ENCODE measurements around the gene KCTD5. TPM values are rescaled to one million over a fixed set of nuclear protein-coding genes. Genes with fewer than 3 reads are reported as not detected.

KCTD5 gene
- polyA plus RNA-seq, 6 donors from 2014 or later: 18.3 to 27.5 (median 22.3) TPM

GRCh38 chr16:2712063-2712441, 29.7 kb downstream of the KCTD5 start:
- H3K4me1 Mint-ChIP-seq: peaks cover 10 to 15% (median 13%) of the 10 kb centered on the region in 3 donors
- no peaks in the 10 kb centered on the region for H3K9me3 Mint-ChIP-seq
- DNase-seq: no peak
- no peaks in the 10 kb centered on the region for H3K36me3 Mint-ChIP-seq
- peaks cover 0 to 13% (median 7%) of the 10 kb centered on the region in 3 donors for H3K27me3 Mint-ChIP-seq
- no peak overlapping the region for H3K4me3 Mint-ChIP-seq
- ATAC-seq (ENCODE audit: low read depth in 2 of 2): no peak
- H3K27ac Mint-ChIP-seq: no peak overlapping the region

- Mint-ChIP-seq H3K4me1 (peaks cover 10 to 15% (median 13%) of the 10 kb centered on the region in 3 donors), H3K27me3 (peaks cover 0 to 13% (median 7%) of the 10 kb centered on the region in 3 donors), H3K4me3 (no peak overlapping the region), H3K36me3 (no peaks in the 10 kb centered on the region), H3K27ac (no peak overlapping the region), H3K9me3 (no peaks in the 10 kb centered on the region)
- ATAC-seq (ENCODE audit: low read depth in 2 of 2) (no peak), DNase-seq (no peak)
These were observed 30.2 kb downstream of the KCTD5 start for GRCh38 chr16:2712546-2712945.

- H3K36me3 Mint-ChIP-seq: no peaks in the 10 kb centered on the region
- no peak for DNase-seq
- H3K27ac Mint-ChIP-seq: peak overlapping the region in 1 of 6 donors; percentile 53
- H3K9me3 Mint-ChIP-seq: no peaks in the 10 kb centered on the region
- H3K4me3 Mint-ChIP-seq: no peak overlapping the region
- H3K4me1 Mint-ChIP-seq: peaks cover 10 to 15% (median 13%) of the 10 kb centered on the region in 3 donors
- no peak for ATAC-seq (ENCODE audit: low read depth in 2 of 2)
- peaks cover 0 to 13% (median 7%) of the 10 kb centered on the region in 3 donors for H3K27me3 Mint-ChIP-seq
These were observed 31.2 kb downstream of the KCTD5 start for GRCh38 chr16:2713523-2713922.

- DNase-seq (no peak), ATAC-seq (ENCODE audit: low read depth in 2 of 2) (no peak)
- Mint-ChIP-seq H3K27ac (no peak overlapping the region), H3K9me3 (no peaks in the 10 kb centered on the region), H3K4me1 (peaks cover 10 to 15% (median 13%) of the 10 kb centered on the region in 3 donors), H3K4me3 (peak overlapping the region in 1 of 8 donors; percentile 15), H3K36me3 (no peaks in the 10 kb centered on the region), H3K27me3 (peaks cover 0 to 13% (median 7%) of the 10 kb centered on the region in 3 donors)
These were observed 31.9 kb downstream of the KCTD5 start for GRCh38 chr16:2713985-2714774.

- peak overlapping the region in 2 of 6 donors; percentile 48 for H3K27ac Mint-ChIP-seq
- no peak for ATAC-seq (ENCODE audit: low read depth in 2 of 2)
- H3K4me3 Mint-ChIP-seq: peak overlapping the region in 2 of 8 donors; percentile 40 to 67
- no peaks in the 10 kb centered on the region for H3K9me3 Mint-ChIP-seq
- no peak for DNase-seq
- peaks cover 0 to 13% (median 7%) of the 10 kb centered on the region in 3 donors for H3K27me3 Mint-ChIP-seq
- H3K36me3 Mint-ChIP-seq: no peaks in the 10 kb centered on the region
- peaks cover 10 to 15% (median 13%) of the 10 kb centered on the region in 3 donors for H3K4me1 Mint-ChIP-seq
These were observed 32.7 kb downstream of the KCTD5 start for GRCh38 chr16:2715064-2715463.

GRCh38 chr16:2715519-2715918, 33.2 kb downstream of the KCTD5 start:
- peak; percentile 74 for DNase-seq

GRCh38 chr16:2715966-2716885, 33.9 kb downstream of the KCTD5 start:
- Mint-ChIP-seq H3K4me1 (peaks cover 9 to 15% (median 10%) of the 10 kb centered on the region in 3 donors), H3K4me3 (peak overlapping the region in 1 of 8 donors; percentile 47), H3K27ac (peak overlapping the region in 1 of 6 donors; percentile 63), H3K27me3 (peaks cover 0 to 13% (median 7%) of the 10 kb centered on the region in 3 donors), H3K36me3 (no peaks in the 10 kb centered on the region), H3K9me3 (no peaks in the 10 kb centered on the region)
- DNase-seq: no peak
- ATAC-seq (ENCODE audit: low read depth in 2 of 2): no peak

More at GRCh38 chr16:2715519-2715918, 33.2 kb downstream of the KCTD5 start:
- Mint-ChIP-seq H3K36me3 (no peaks in the 10 kb centered on the region), H3K27ac (no peak overlapping the region), H3K4me1 (peaks cover 10 to 15% (median 12%) of the 10 kb centered on the region in 3 donors), H3K27me3 (peaks cover 0 to 13% (median 7%) of the 10 kb centered on the region in 3 donors), H3K4me3 (peak overlapping the region in 1 of 8 donors; percentile 40), H3K9me3 (no peaks in the 10 kb centered on the region)
- ATAC-seq (ENCODE audit: low read depth in 2 of 2): peak; percentile 96 to 97

- Mint-ChIP-seq H3K27ac (no peak overlapping the region), H3K36me3 (no peaks in the 10 kb centered on the region), H3K4me3 (no peak overlapping the region), H3K27me3 (peaks cover 0 to 13% (median 7%) of the 10 kb centered on the region in 3 donors), H3K4me1 (peaks cover 7 to 15% (median 11%) of the 10 kb centered on the region in 3 donors), H3K9me3 (no peaks in the 10 kb centered on the region)
- no peak for DNase-seq
- ATAC-seq (ENCODE audit: low read depth in 2 of 2): no peak
These were observed 34.6 kb downstream of the KCTD5 start for GRCh38 chr16:2716948-2717347.

GRCh38 chr16:2717383-2718263, 35.3 kb downstream of the KCTD5 start:
- Mint-ChIP-seq H3K36me3 (no peaks in the 10 kb centered on the region), H3K27ac (no peak overlapping the region), H3K4me3 (peak overlapping the region in 2 of 8 donors; percentile 12 to 41), H3K9me3 (no peaks in the 10 kb centered on the region), H3K27me3 (peaks cover 0 to 13% (median 7%) of the 10 kb centered on the region in 3 donors), H3K4me1 (peaks cover 7 to 15% (median 14%) of the 10 kb centered on the region in 3 donors)
- DNase-seq (no peak), ATAC-seq (ENCODE audit: low read depth in 2 of 2) (no peak)

GRCh38 chr16:2719328-2720063, 37.2 kb downstream of the KCTD5 start:
- DNase-seq (no peak), ATAC-seq (ENCODE audit: low read depth in 2 of 2) (no peak)
- no peak overlapping the region for H3K27ac Mint-ChIP-seq
- H3K4me1 Mint-ChIP-seq: peaks cover 7 to 15% (median 11%) of the 10 kb centered on the region in 3 donors
- H3K4me3 Mint-ChIP-seq: peak overlapping the region in 5 of 8 donors; percentile 40 to 83 (median 56)
- H3K9me3 Mint-ChIP-seq: no peaks in the 10 kb centered on the region
- no peaks in the 10 kb centered on the region for H3K36me3 Mint-ChIP-seq
- peaks cover 4 to 12% (median 11%) of the 10 kb centered on the region in 3 donors for H3K27me3 Mint-ChIP-seq

GRCh38 chr16:2720064-2720457, 37.7 kb downstream of the KCTD5 start, which contains the start of gene PRSS27:
Gene PRSS27 (minus strand): TSS chr16:2720224. CDS start chr16:2720160, 64 bp downstream.
- peaks cover 3 to 10% (median 8%) of the 10 kb centered on the region in 3 donors for H3K4me1 Mint-ChIP-seq
- H3K4me3 Mint-ChIP-seq: peak within 1 kb of the TSS; percentile 24 to 86 (median 73)
- ATAC-seq (ENCODE audit: low read depth in 2 of 2): no peak
- H3K27ac Mint-ChIP-seq: peak within 1 kb of the TSS; percentile 75 to 93 (median 83)
- H3K9me3 Mint-ChIP-seq: no peaks in the 10 kb centered on the region
- H3K27me3 Mint-ChIP-seq: peaks cover 6 to 12% (median 10%) of the 10 kb centered on the region in 3 donors
- no peaks in the 10 kb centered on the region for H3K36me3 Mint-ChIP-seq
- no peak for DNase-seq
